Measurements from ENCODE around the gene PCGF2.

Gene PCGF2

DNA sequence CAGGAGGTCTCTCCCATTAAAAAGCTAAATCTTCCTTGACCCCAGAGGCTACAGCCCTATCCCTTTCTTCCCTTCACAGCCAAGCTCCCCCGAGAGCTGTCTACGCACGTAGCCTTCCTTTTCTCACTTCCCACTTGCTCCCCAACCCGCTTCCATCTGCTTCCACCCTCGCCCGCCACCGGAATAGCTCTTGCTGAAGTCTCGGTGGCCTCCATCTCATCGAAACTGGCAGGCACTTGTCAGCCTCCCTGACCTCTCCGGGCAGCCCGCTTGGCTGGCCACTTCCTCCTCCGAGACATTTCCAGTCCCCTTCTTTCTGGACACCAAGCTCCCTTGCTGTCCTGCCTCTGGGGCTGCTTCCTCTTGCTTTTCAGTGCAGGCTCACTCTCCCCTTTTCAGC, 62.6 kb downstream of the PCGF2 start:
- ChIA-PET POLR2A (interaction anchor here (1.0 kb wide), 1 partner anchor 169 kb away, joined by 4 read pairs; no protein-coding TSS in a partner anchor), CTCF (interaction anchor here (0.5 to 4.1 kb wide), 8 partner anchors 9 to 533 kb away, joined by 3 to 22 read pairs (median 4); no protein-coding TSS in a partner anchor)
- no peaks in the 10 kb centered on the region for H3K9me3 ChIP-seq (ENCODE audit: control insufficient read depth, insufficient read depth, low read depth, low read length)
- TF ChIP-seq, protein P1, sequence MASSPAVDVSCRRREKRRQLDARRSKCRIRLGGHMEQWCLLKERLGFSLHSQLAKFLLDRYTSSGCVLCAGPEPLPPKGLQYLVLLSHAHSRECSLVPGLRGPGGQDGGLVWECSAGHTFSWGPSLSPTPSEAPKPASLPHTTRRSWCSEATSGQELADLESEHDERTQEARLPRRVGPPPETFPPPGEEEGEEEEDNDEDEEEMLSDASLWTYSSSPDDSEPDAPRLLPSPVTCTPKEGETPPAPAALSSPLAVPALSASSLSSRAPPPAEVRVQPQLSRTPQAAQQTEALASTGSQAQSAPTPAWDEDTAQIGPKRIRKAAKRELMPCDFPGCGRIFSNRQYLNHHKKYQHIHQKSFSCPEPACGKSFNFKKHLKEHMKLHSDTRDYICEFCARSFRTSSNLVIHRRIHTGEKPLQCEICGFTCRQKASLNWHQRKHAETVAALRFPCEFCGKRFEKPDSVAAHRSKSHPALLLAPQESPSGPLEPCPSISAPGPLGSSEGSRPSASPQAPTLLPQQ (tag by site-specific recombination; IDR thresholded peaks at IDR 0.05) = no peak
- TF ChIP-seq ZNF311 (tag by site-specific recombination; IDR thresholded peaks at IDR 0.05; ENCODE audit: borderline replicate concordance) = no peak
- TF ChIP-seq, protein P2, sequence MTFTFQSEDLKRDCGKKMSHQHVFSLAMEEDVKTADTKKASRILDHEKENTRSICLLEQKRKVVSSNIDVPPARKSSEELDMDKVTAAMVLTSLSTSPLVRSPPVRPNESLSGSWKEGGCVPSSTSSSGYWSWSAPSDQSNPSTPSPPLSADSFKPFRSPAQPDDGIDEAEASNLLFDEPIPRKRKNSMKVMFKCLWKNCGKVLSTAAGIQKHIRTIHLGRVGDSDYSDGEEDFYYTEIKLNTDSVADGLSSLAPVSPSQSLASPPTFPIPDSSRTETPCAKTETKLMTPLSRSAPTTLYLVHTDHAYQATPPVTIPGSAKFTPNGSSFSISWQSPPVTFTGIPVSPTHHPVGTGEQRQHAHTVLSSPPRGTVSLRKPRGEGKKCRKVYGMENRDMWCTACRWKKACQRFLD (tag by site-specific recombination; IDR thresholded peaks at IDR 0.05) = no peak
- no peak for TF ChIP-seq ZNF621 (tag by site-specific recombination; IDR thresholded peaks at IDR 0.05)
- no peak for TF ChIP-seq ZNF555 (tag by site-specific recombination; conservative IDR thresholded peaks at IDR 0.05)
- no peak for TF ChIP-seq ZNF48 (tag by site-specific recombination; IDR thresholded peaks at IDR 0.05)
- TF ChIP-seq GFI1B (tag by site-specific recombination; IDR thresholded peaks at IDR 0.05) = no peak
- no peak for TF ChIP-seq MYNN (tag by site-specific recombination; IDR thresholded peaks at IDR 0.05; ENCODE audit: borderline replicate concordance)
- TF ChIP-seq ZNF132 (tag by site-specific recombination; IDR thresholded peaks at IDR 0.05; ENCODE audit: borderline replicate concordance) = no peak
- TF ChIP-seq ZNF266 (tag by site-specific recombination; IDR thresholded peaks at IDR 0.05; ENCODE audit: low read depth) = no peak
- no peak for TF ChIP-seq YY2 (tag by site-specific recombination; IDR thresholded peaks at IDR 0.05)
- no peak for TF ChIP-seq SALL2 (tag by site-specific recombination; IDR thresholded peaks at IDR 0.05; ENCODE audit: borderline replicate concordance)
- TF ChIP-seq, protein P3, sequence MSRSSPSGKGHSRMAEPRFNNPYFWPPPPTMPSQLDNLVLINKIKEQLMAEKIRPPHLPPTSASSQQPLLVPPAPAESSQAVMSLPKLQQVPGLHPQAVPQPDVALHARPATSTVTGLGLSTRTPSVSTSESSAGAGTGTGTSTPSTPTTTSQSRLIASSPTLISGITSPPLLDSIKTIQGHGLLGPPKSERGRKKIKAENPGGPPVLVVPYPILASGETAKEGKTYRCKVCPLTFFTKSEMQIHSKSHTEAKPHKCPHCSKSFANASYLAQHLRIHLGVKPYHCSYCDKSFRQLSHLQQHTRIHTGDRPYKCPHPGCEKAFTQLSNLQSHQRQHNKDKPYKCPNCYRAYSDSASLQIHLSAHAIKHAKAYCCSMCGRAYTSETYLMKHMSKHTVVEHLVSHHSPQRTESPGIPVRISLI (tag by site-specific recombination; IDR thresholded peaks at IDR 0.05) = no peak
- TF ChIP-seq ZIC2 (tag by site-specific recombination; IDR thresholded peaks at IDR 0.05) = no peak
- TF ChIP-seq ZNF175 (tag by site-specific recombination; IDR thresholded peaks at IDR 0.05) = no peak
- no peak for TF ChIP-seq ZNF19 (tag by site-specific recombination; IDR thresholded peaks at IDR 0.05; ENCODE audit: low read depth)
- TF ChIP-seq ZEB2 (tag by site-specific recombination; IDR thresholded peaks at IDR 0.05) = no peak
- TF ChIP-seq ZNF701 (tag by site-specific recombination; IDR thresholded peaks at IDR 0.05) = no peak
- no peak overlapping the region for H3K4me3 ChIP-seq (ENCODE audit: low read depth, low read length)
- no peaks in the 10 kb centered on the region for H3K4me1 ChIP-seq (ENCODE audit: control insufficient read depth, insufficient read depth, low read length)
- H3K36me3 ChIP-seq (ENCODE audit: control insufficient read depth in 2 of 2, insufficient read depth in 1 of 2, low read length in 2 of 2) = no peaks in the 10 kb centered on the region
- H3K27ac ChIP-seq (ENCODE audit: extremely low read depth, low read depth, low read length) = no peak overlapping the region
